ENCODE data around the gene CERS3.

The CERS3 gene

GRCh38 chr15:100394736-100395440 lies 133.9 kb downstream of the CERS3 start:
- H3K9me3 Mint-ChIP-seq = no peaks in the 10 kb centered on the region
- H3K27ac Mint-ChIP-seq = no peak overlapping the region
- no peaks in the 10 kb centered on the region for H3K36me3 Mint-ChIP-seq
- DNase-seq (ENCODE audit: low spot score in 2 of 2) (no peak), ATAC-seq (no peak)
- no peak overlapping the region for H3K4me3 Mint-ChIP-seq
- H3K4me1 Mint-ChIP-seq = no peaks in the 10 kb centered on the region

GRCh38 chr15:100393008-100393407 lies 135.7 kb downstream of the CERS3 start:
- DNase-seq (ENCODE audit: low spot score in 2 of 2) = no peak
- Mint-ChIP-seq H3K36me3 (no peaks in the 10 kb centered on the region), H3K4me1 (no peaks in the 10 kb centered on the region), H3K9me3 (no peaks in the 10 kb centered on the region), H3K27ac (no peak overlapping the region), H3K4me3 (no peak overlapping the region)
- ATAC-seq = no peak

- ATAC-seq (no peak), DNase-seq (ENCODE audit: low spot score in 2 of 2) (no peak)
- Mint-ChIP-seq H3K27ac (no peak overlapping the region), H3K36me3 (no peaks in the 10 kb centered on the region), H3K4me1 (no peaks in the 10 kb centered on the region), H3K9me3 (peaks cover 9% of the 10 kb centered on the region), H3K4me3 (no peak overlapping the region)
Measured at GRCh38 chr15:100385300-100386050, 143.3 kb downstream of the CERS3 start.

DNA sequence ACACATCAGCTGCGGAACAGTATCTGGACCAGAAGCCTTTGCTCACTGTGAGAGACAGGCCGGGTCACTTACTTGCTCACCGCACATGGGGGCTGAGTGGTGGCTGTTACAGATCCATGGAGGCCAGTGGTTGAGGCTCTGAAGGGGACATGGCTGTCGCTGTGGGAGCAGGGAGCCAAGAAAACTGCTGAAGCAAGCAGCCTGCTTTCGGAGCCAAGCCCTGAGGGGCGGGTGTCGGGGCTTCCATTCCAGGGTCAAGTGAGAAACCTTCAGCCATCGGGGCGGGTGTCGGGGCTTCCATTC lies 144.7 kb downstream of the CERS3 start:
- Mint-ChIP-seq H3K9me3 (peaks cover 9% of the 10 kb centered on the region), H3K27ac (no peak overlapping the region), H3K4me1 (no peaks in the 10 kb centered on the region), H3K36me3 (no peaks in the 10 kb centered on the region), H3K4me3 (no peak overlapping the region)
- no peak for DNase-seq (ENCODE audit: low spot score in 2 of 2)
- no peak for ATAC-seq

DNA sequence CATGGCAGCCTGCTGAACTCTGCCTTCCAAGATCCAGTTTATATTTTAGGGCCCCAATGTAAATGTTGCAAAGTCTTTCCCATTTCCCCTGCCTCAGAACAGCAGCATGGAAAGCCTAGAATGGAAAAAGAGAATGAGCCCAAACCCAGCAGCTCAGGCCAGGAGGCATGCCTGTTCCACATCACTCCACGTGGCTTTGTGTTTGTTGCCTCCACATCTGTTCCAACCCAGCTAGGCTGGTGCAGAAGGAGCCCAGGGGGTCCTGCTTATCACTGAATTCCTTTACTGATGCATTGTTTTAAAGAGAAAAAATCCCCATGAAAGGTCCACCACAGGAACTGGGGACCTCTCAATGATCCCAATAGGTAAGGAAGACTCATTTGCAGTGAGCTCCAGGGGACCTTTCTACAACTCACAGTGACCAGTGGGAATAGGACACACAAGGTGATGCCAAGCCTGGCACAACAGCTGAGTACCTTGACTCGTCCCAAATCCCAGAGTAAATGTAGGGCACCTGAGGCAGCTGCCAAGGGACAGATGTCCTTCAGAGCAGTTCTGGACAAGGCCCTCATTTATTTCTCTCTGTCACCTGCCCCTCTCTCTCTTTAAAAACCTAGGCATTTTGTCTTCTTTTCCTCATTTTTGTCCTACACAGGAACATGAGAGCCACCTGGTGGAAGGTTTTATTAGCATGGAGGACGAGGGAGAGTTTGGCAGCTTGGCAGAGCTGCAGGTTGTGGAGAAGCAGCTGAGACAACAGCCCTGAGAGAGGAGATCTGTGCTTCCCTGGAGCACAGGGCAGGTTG lies 145.2 kb downstream of the CERS3 start:
- ATAC-seq = no peak
- Mint-ChIP-seq H3K4me3 (no peak overlapping the region), H3K36me3 (no peaks in the 10 kb centered on the region), H3K9me3 (peaks cover 9% of the 10 kb centered on the region), H3K4me1 (no peaks in the 10 kb centered on the region), H3K27ac (no peak overlapping the region)
- DNase-seq (ENCODE audit: low spot score in 2 of 2) = no peak

GRCh38 chr15:100373942-100374341 lies 154.8 kb downstream of the CERS3 start:
- no peak overlapping the region for H3K4me3 Mint-ChIP-seq
- no peaks in the 10 kb centered on the region for H3K36me3 Mint-ChIP-seq
- no peak for DNase-seq (ENCODE audit: low spot score in 2 of 2)
- H3K9me3 Mint-ChIP-seq = peaks cover 3% of the 10 kb centered on the region
- peaks cover 5% of the 10 kb centered on the region for H3K4me1 Mint-ChIP-seq
- no peak overlapping the region for H3K27ac Mint-ChIP-seq
- no peak for ATAC-seq

DNA sequence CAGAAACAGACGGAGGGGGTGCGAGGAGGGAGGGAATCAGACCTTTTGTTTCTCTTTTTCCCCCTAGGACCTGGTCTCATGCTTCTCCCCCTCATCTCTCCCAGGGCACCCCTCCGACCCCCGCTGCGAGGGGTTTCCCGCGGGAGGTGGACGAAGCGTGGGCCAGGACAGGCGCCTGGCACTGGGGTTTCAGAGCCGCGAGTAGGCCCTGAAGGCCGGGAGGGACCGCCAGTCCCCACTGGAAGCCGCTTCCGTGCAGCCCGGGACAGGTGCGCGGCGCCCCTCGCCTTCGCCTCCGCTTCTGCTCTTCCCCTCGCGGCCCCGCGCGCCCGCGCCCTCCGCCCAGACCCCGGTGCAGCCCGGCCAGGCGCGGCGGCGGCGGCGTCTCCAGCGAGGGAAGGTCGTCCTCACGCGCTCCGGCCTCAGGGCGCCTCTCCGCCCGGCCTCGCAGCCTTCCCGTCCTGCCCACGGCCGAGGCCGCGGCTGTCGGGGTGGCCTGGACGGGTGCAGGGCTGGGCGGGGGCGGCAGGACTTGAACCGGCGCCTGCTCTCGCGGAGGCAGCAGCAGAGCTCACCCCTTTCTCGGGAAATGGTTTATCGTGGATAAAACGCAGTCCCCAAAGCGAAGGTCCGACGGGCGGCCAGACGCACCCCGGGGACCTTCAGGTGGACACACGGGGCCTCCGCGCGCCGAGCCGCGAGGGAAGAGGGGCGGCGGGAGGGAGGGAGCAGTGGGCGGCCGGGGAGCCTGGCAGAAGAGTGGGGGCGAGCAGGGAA lies 155.4 kb downstream of the CERS3 start:
- ATAC-seq (peak; percentile 45), DNase-seq (ENCODE audit: low spot score in 2 of 2) (no peak)
- Mint-ChIP-seq H3K9me3 (peaks cover 3% of the 10 kb centered on the region), H3K4me3 (no peak overlapping the region), H3K27ac (no peak overlapping the region), H3K36me3 (no peaks in the 10 kb centered on the region), H3K4me1 (peaks cover 5% of the 10 kb centered on the region)

- Mint-ChIP-seq H3K4me1 (peaks cover 5% of the 10 kb centered on the region), H3K27ac (no peak overlapping the region), H3K9me3 (peaks cover 3% of the 10 kb centered on the region), H3K4me3 (no peak overlapping the region), H3K36me3 (no peaks in the 10 kb centered on the region)
- DNase-seq (ENCODE audit: low spot score in 2 of 2) = no peak
- ATAC-seq = no peak
Measured at GRCh38 chr15:100372739-100373119, 156.0 kb downstream of the CERS3 start.

- Mint-ChIP-seq H3K4me3 (no peak overlapping the region), H3K9me3 (no peaks in the 10 kb centered on the region), H3K27ac (no peak overlapping the region), H3K4me1 (peaks cover 2% of the 10 kb centered on the region), H3K36me3 (no peaks in the 10 kb centered on the region)
- ATAC-seq (no peak), DNase-seq (ENCODE audit: low spot score in 2 of 2) (no peak)
Measured at GRCh38 chr15:100355342-100355741, 173.4 kb downstream of the CERS3 start.

DNA sequence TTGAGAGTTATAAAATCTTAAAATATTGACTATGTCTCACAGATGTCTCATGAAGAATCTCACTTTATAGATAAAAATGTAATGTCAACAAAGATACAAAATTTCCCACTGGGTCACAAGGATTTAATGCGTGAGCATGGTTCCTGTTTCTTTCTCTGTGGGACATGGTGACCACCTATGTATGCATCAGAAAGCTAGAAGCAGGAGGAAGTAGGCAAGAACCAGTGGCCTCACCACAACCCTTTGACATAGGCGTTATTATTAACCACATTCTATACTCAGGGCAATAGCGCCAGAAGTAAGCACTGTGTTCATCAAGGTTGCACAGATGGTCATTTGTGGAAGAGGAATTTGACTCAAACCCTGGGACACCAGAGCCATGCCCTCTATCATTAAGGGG lies 175.3 kb downstream of the CERS3 start:
- ATAC-seq = no peak

GRCh38 chr15:100350434-100351226 lies 178.1 kb downstream of the CERS3 start:
- H3K36me3 Mint-ChIP-seq = no peaks in the 10 kb centered on the region

More for the DNA sequence above, 175.3 kb downstream of the CERS3 start:
- Mint-ChIP-seq H3K4me3 (no peak overlapping the region), H3K27ac (no peak overlapping the region), H3K4me1 (peaks cover 9% of the 10 kb centered on the region), H3K9me3 (no peaks in the 10 kb centered on the region), H3K36me3 (no peaks in the 10 kb centered on the region)
- DNase-seq (ENCODE audit: low spot score in 2 of 2) = no peak

More at GRCh38 chr15:100350434-100351226, 178.1 kb downstream of the CERS3 start:
- Mint-ChIP-seq H3K27ac (peak overlapping the region; percentile 83), H3K4me3 (peak overlapping the region; percentile 80), H3K4me1 (peaks cover 9% of the 10 kb centered on the region), H3K9me3 (no peaks in the 10 kb centered on the region)
- DNase-seq (ENCODE audit: low spot score in 2 of 2) = no peak
- no peak for ATAC-seq

Data from stimulated activated effector memory CD8-positive, alpha-beta T cell treated with anti-CD3 and anti-CD28 coated beads, Interleukin-12 subunit alpha, Interleukin-12 subunit beta, amount 100 ng/mL, for 72 hours (primary cell).